Activated CD4-positive, alpha-beta memory T cell treated with anti-CD3 and anti-CD28 coated beads, Interleukin-2, amount 10 ng/mL, durations not matched to agents 7 days and 5 days (primary cell): Measurements from ENCODE around the gene TGFBR3L. TPM values are rescaled to one million over a fixed set of nuclear protein-coding genes. Genes with fewer than 3 reads are reported as not detected.
"Not testable (repeated sequence)": the region's sequence is repeated elsewhere in the genome, so short reads cannot be mapped to it uniquely, and the experiment has no call there.

Source experiments
- CTCF ChIA-PET: fragments of 350-600 bp; sonication (Branson Sonifier 250); formaldehyde crosslinking; loops from one replicate; lab custom pipeline; 2021; ENCODE audit warnings: antibody characterized with exemption, inconsistent platforms; lab: Charles Lee
- POLR2A ChIA-PET: fragments of 350-600 bp; sonication (Branson Sonifier 250); formaldehyde crosslinking; loops from one replicate; lab custom pipeline; 2021; ENCODE audit warnings: antibody characterized with exemption; lab: Charles Lee
- DNase-seq: peaks from one replicate; pipeline ENCODE4 v3.0.0-alpha.2; 2020
- H3K27ac Mint-ChIP-seq: one replicate; pipeline ENCODE4 v1.8.0; 2021; ENCODE audit warnings: mild to moderate bottlenecking, mixed read lengths
- H3K27me3 Mint-ChIP-seq: one replicate; pipeline ENCODE4 v1.8.0; 2021; ENCODE audit warnings: mixed read lengths
- H3K36me3 Mint-ChIP-seq: one replicate; pipeline ENCODE4 v1.8.0; 2021; ENCODE audit warnings: low read depth, mixed read lengths
- H3K4me1 Mint-ChIP-seq: one replicate; pipeline ENCODE4 v1.8.0; 2021; ENCODE audit warnings: mixed read lengths
- H3K4me3 Mint-ChIP-seq: one replicate; pipeline ENCODE4 v1.8.0; 2021; ENCODE audit warnings: mild to moderate bottlenecking, mixed read lengths
- H3K9me3 Mint-ChIP-seq: one replicate; pipeline ENCODE4 v1.8.0; 2021; ENCODE audit warnings: mixed read lengths
- total RNA-seq, 2 experiments: library from RNA; stranded (reverse); gene quantifications; one replicate each; pipeline ENCODE4 v1.2.3, GENCODE V29; 2021

TGFBR3L gene
- total RNA-seq, 2 experiments from 2014 or later, result 4.2 to 4.6 TPM

GRCh38 chr19:7887408-7888144, 27.1 kb upstream of the TGFBR3L start:
- ChIA-PET CTCF (no interaction called here), POLR2A (no interaction called here)
- H3K9me3 Mint-ChIP-seq, result no peaks in the 10 kb centered on the region
- no peak overlapping the region for H3K27ac Mint-ChIP-seq
- peaks cover 3% of the 10 kb centered on the region for H3K4me1 Mint-ChIP-seq
- no peaks in the 10 kb centered on the region for H3K36me3 Mint-ChIP-seq
- no peak for DNase-seq
- peaks cover 7% of the 10 kb centered on the region for H3K27me3 Mint-ChIP-seq
- H3K4me3 Mint-ChIP-seq, result no peak overlapping the region

GRCh38 chr19:7888145-7888825, 26.3 kb upstream of the TGFBR3L start, which contains the start of gene LRRC8E:
Gene LRRC8E (plus strand): TSS chr19:7888510. CDS start chr19:7895604, 7,094 bp downstream.
- ChIA-PET POLR2A (no interaction called here), CTCF (interaction anchor here (1.2 kb wide), 1 partner anchor 19 kb away, joined by 5 read pairs; no protein-coding TSS in a partner anchor)
- Mint-ChIP-seq H3K4me1 (peaks cover 3% of the 10 kb centered on the region), H3K9me3 (no peaks in the 10 kb centered on the region), H3K27ac (no peak within 1 kb of the TSS), H3K36me3 (no peaks in the 10 kb centered on the region), H3K4me3 (no peak within 1 kb of the TSS), H3K27me3 (peaks cover 7% of the 10 kb centered on the region)
- peak; percentile 37 for DNase-seq

GRCh38 chr19:7888826-7889217, 25.8 kb upstream of the TGFBR3L start:
- Mint-ChIP-seq H3K27me3 (peaks cover 7% of the 10 kb centered on the region), H3K4me1 (peaks cover 3% of the 10 kb centered on the region), H3K36me3 (no peaks in the 10 kb centered on the region), H3K9me3 (no peaks in the 10 kb centered on the region), H3K4me3 (no peak overlapping the region), H3K27ac (no peak overlapping the region)
- POLR2A ChIA-PET, result no interaction called here
- CTCF ChIA-PET, result interaction anchor here (1.2 kb wide), 1 partner anchor 19 kb away, joined by 5 read pairs; no protein-coding TSS in a partner anchor
- no peak for DNase-seq

- H3K4me3 Mint-ChIP-seq, CTCF ChIA-PET, POLR2A ChIA-PET, DNase-seq, H3K9me3 Mint-ChIP-seq, H3K4me1 Mint-ChIP-seq, H3K36me3 Mint-ChIP-seq, H3K27ac Mint-ChIP-seq, H3K27me3 Mint-ChIP-seq: not testable (repeated sequence)
Measured at GRCh38 chr19:7893362-7894101, 21.1 kb upstream of the TGFBR3L start.

- Mint-ChIP-seq H3K27me3 (peaks cover 3% of the 10 kb centered on the region), H3K36me3 (no peaks in the 10 kb centered on the region), H3K27ac (no peak overlapping the region), H3K4me3 (no peak overlapping the region), H3K4me1 (no peaks in the 10 kb centered on the region), H3K9me3 (no peaks in the 10 kb centered on the region)
- CTCF ChIA-PET, result no interaction called here
- no peak for DNase-seq
- POLR2A ChIA-PET, result no interaction called here
Measured at GRCh38 chr19:7894612-7895309, 19.9 kb upstream of the TGFBR3L start.

- H3K27me3 Mint-ChIP-seq, result peaks cover 3% of the 10 kb centered on the region
- H3K27ac Mint-ChIP-seq, result no peak overlapping the region
- no peaks in the 10 kb centered on the region for H3K36me3 Mint-ChIP-seq
- DNase-seq, result no peak
- CTCF ChIA-PET, result no interaction called here
- POLR2A ChIA-PET, result no interaction called here
- H3K4me1 Mint-ChIP-seq, result no peaks in the 10 kb centered on the region
- no peaks in the 10 kb centered on the region for H3K9me3 Mint-ChIP-seq
- H3K4me3 Mint-ChIP-seq, result no peak overlapping the region
Measured at GRCh38 chr19:7895565-7895964, 19.1 kb upstream of the TGFBR3L start.

GRCh38 chr19:7897292-7897691, 17.3 kb upstream of the TGFBR3L start:
- Mint-ChIP-seq H3K27me3 (peaks cover 3% of the 10 kb centered on the region), H3K36me3 (no peaks in the 10 kb centered on the region), H3K27ac (no peak overlapping the region), H3K4me1 (peaks cover 1% of the 10 kb centered on the region), H3K9me3 (no peaks in the 10 kb centered on the region), H3K4me3 (no peak overlapping the region)
- DNase-seq, result no peak
- CTCF ChIA-PET, result interaction anchor here (1.1 kb wide), 1 partner anchor 21 kb away, joined by 3 read pairs; no protein-coding TSS in a partner anchor
- POLR2A ChIA-PET, result no interaction called here

- CTCF ChIA-PET, result interaction anchor here (0.6 kb wide), 1 partner anchor 1603 kb away, joined by 3 read pairs; no protein-coding TSS in a partner anchor
- H3K27me3 Mint-ChIP-seq, result peaks cover 3% of the 10 kb centered on the region
- H3K27ac Mint-ChIP-seq, result no peak overlapping the region
- peaks cover 13% of the 10 kb centered on the region for H3K4me1 Mint-ChIP-seq
- no peak overlapping the region for H3K4me3 Mint-ChIP-seq
- no peak for DNase-seq
- peaks cover 3% of the 10 kb centered on the region for H3K36me3 Mint-ChIP-seq
- H3K9me3 Mint-ChIP-seq, result no peaks in the 10 kb centered on the region
- POLR2A ChIA-PET, result interaction anchor here (0.7 kb wide), 1 partner anchor 30 kb away, joined by 3 read pairs; no protein-coding TSS in a partner anchor
Measured at GRCh38 chr19:7898967-7899366, 15.7 kb upstream of the TGFBR3L start.

GRCh38 chr19:7899751-7900378, 14.8 kb upstream of the TGFBR3L start:
- CTCF ChIA-PET, result interaction anchor here (0.8 to 1.2 kb wide), 2 partner anchors 24 to 43 kb away, joined by 3 read pairs; partner anchors contain the start of gene TIMM44
- Mint-ChIP-seq H3K27ac (no peak overlapping the region), H3K27me3 (no peaks in the 10 kb centered on the region), H3K4me3 (no peak overlapping the region), H3K4me1 (peaks cover 19% of the 10 kb centered on the region), H3K9me3 (no peaks in the 10 kb centered on the region), H3K36me3 (peaks cover 7% of the 10 kb centered on the region)
- DNase-seq, result no peak
- POLR2A ChIA-PET, result interaction anchor here (1.0 kb wide), 1 partner anchor 16 kb away, joined by 4 read pairs; no protein-coding TSS in a partner anchor

- no peaks in the 10 kb centered on the region for H3K9me3 Mint-ChIP-seq
- ChIA-PET POLR2A (interaction anchor here (0.8 to 1.0 kb wide), 2 partner anchors 16 to 43 kb away, joined by 4 read pairs; partner anchors contain the start of gene TIMM44), CTCF (interaction anchor here (0.8 to 1.2 kb wide), 2 partner anchors 25 to 43 kb away, joined by 3 read pairs; partner anchors contain the start of gene TIMM44)
- H3K36me3 Mint-ChIP-seq, result peaks cover 11% of the 10 kb centered on the region
- H3K4me3 Mint-ChIP-seq, result no peak overlapping the region
- peaks cover 24% of the 10 kb centered on the region for H3K4me1 Mint-ChIP-seq
- H3K27ac Mint-ChIP-seq, result no peak overlapping the region
- no peak for DNase-seq
- no peaks in the 10 kb centered on the region for H3K27me3 Mint-ChIP-seq
Measured at GRCh38 chr19:7900401-7900870, 14.2 kb upstream of the TGFBR3L start.

- POLR2A ChIA-PET, result interaction anchor here (0.8 kb wide), 1 partner anchor 43 kb away, joined by 4 read pairs; the partner anchor contains the start of gene TIMM44
Measured at GRCh38 chr19:7900931-7901330, 13.7 kb upstream of the TGFBR3L start.

More at GRCh38 chr19:7900931-7901330, 13.7 kb upstream of the TGFBR3L start:
- H3K27me3 Mint-ChIP-seq, result no peaks in the 10 kb centered on the region
- no peak for DNase-seq
- no peak overlapping the region for H3K27ac Mint-ChIP-seq
- CTCF ChIA-PET, result interaction anchor here (1.2 to 1.4 kb wide), 2 partner anchors 17 to 42 kb away, joined by 3 read pairs; partner anchors contain the start of gene TIMM44
- H3K4me1 Mint-ChIP-seq, result peaks cover 27% of the 10 kb centered on the region
- no peaks in the 10 kb centered on the region for H3K9me3 Mint-ChIP-seq
- peaks cover 15% of the 10 kb centered on the region for H3K36me3 Mint-ChIP-seq
- H3K4me3 Mint-ChIP-seq, result no peak overlapping the region
